K562 (cell line): ENCODE data around the gene PIANP. TPM values are rescaled to one million over a fixed set of nuclear protein-coding genes. Genes with fewer than 3 reads are reported as not detected.

Experiments
- ATAC-seq: fragments of 200-7000 bp; cut with Tn5 transposase; 3 replicates; pipeline ENCODE4 v1.9.1; 2020; ENCODE audit warnings: moderate library complexity
- BruUV-seq: library from RNA; stranded (reverse); fragments of 400-500 nt; replicated peaks from 2 replicates; lab custom pipeline; 2021; lab: Mats Ljungman, UMichigan
- CTCF ChIA-PET: fragments of 300-600 bp; formaldehyde crosslinking; extraction: SDS; loops from one replicate; lab custom pipeline; 2021; ENCODE audit warnings: low intra/inter-chr PET ratio; lab: Yijun Ruan, JAX
- POLR2A ChIA-PET: fragments of 300-600, 350-650 bp; sonication (Branson Sonifier 250); formaldehyde crosslinking; extraction: SDS; loops from one replicate; lab custom pipeline; 2021; ENCODE audit warnings: antibody characterized with exemption, inconsistent platforms; lab: Yijun Ruan, JAX
- DNase-seq, 4 experiments: peaks; one replicate each; pipeline versions ENCODE4 v3.0.0 to v3.0.0-alpha.2; 2011 to 2018; ENCODE audit warnings: low spot score in 3 of 4, mixed read lengths in 3 of 4; ENCODE audit errors: extremely low read depth in 1 of 4
- FAIRE-seq: peaks from 2 replicates; lab custom pipeline; 2011; peaks lifted over from hg19 to GRCh38; lab: Jason Lieb, UNC
- H2AFZ ChIP-seq: 2 replicates; pipeline ENCODE4 v1.6.0; 2011; ENCODE audit warnings: low read depth, low read length, control low read depth, inconsistent platforms
- H3K27ac ChIP-seq: fragments of 200-600 bp; 3 replicates; pipeline ENCODE4 v1.8.0; 2011; ENCODE audit warnings: low read depth, mild to moderate bottlenecking, control low read depth, inconsistent platforms, low read length, moderate library complexity, mixed read lengths; ENCODE audit errors: extremely low read depth
- H3K27me3 ChIP-seq, 2 experiments: fragments of 300-600 bp in 1 of 2; 2 replicates in 1 of 2; 3 replicates in 1 of 2; pipeline versions ENCODE4 v1.6.0 to v1.8.0; 2011; ENCODE audit warnings: inconsistent platforms in 2 of 2, low read length in 2 of 2, mild to moderate bottlenecking in 1 of 2, mixed read lengths in 1 of 2, moderate library complexity in 1 of 2; ENCODE audit not compliant: control insufficient read depth in 2 of 2, insufficient read depth in 2 of 2
- H3K36me3 ChIP-seq: fragments of 300-600 bp; 3 replicates; pipeline ENCODE4 v1.8.0; 2011; ENCODE audit warnings: mild to moderate bottlenecking, low read length, inconsistent platforms; ENCODE audit not compliant: control insufficient read depth, insufficient read depth
- H3K4me1 ChIP-seq, 2 experiments: fragments of 200-600 bp in 1 of 2; replicated peaks in 1 of 2; 2 replicates in 1 of 2; 3 replicates in 1 of 2; pipeline versions ENCODE4 v1.5.1 to v1.8.0; 2011; ENCODE audit warnings: inconsistent platforms in 2 of 2, low read length in 2 of 2, mild to moderate bottlenecking in 1 of 2, mixed read lengths in 1 of 2, moderate library complexity in 1 of 2; ENCODE audit not compliant: control insufficient read depth in 2 of 2, insufficient read depth in 2 of 2
- H3K4me2 ChIP-seq: 2 replicates; pipeline ENCODE4 v1.6.1; 2011; ENCODE audit warnings: low read length, control low read depth, inconsistent platforms, mixed read lengths; ENCODE audit not compliant: insufficient read depth
- H3K4me3 ChIP-seq: fragments of 200-600 bp; sonication (generic), shearing (Covaris generic); 2 replicates; pipeline ENCODE4 v1.5.1; 2016; ENCODE audit warnings: control low read depth, inconsistent platforms
- H3K79me2 ChIP-seq: fragments of 200-600 bp; 3 replicates; pipeline ENCODE4 v1.8.0; 2011; ENCODE audit warnings: low read length, inconsistent platforms; ENCODE audit not compliant: control insufficient read depth, insufficient read depth
- H3K9ac ChIP-seq, 2 experiments: 2 replicates each; pipeline versions ENCODE4 v1.6.0 to v1.6.1; 2011; ENCODE audit warnings: low read depth in 2 of 2, low read length in 2 of 2, control low read depth in 1 of 2, inconsistent platforms in 1 of 2, mild to moderate bottlenecking in 1 of 2, mixed read lengths in 1 of 2; ENCODE audit not compliant: insufficient read depth in 1 of 2
- H3K9me1 ChIP-seq: one replicate; pipeline ENCODE4 v1.6.0; 2011; ENCODE audit warnings: inconsistent platforms, mild to moderate bottlenecking, low read length, moderate library complexity; ENCODE audit not compliant: control insufficient read depth, insufficient read depth
- H3K9me3 ChIP-seq: replicated peaks from 2 replicates; pipeline ENCODE4 v1.5.1; 2011; ENCODE audit warnings: low read depth, low read length, inconsistent platforms; ENCODE audit not compliant: control insufficient read depth, insufficient read depth
- H4K20me1 ChIP-seq: replicated peaks from 2 replicates; pipeline ENCODE4 v1.6.1; 2011; ENCODE audit warnings: low read length, inconsistent platforms, mixed read lengths; ENCODE audit not compliant: control insufficient read depth, insufficient read depth
- EHMT2 ChIP-seq: fragments of 450-650 bp; IDR thresholded peaks from 2 replicates; pipeline ENCODE4 v1.6.1; 2018; ENCODE audit warnings: antibody characterized with exemption
- EZH2 ChIP-seq: IDR thresholded peaks from 2 replicates; pipeline ENCODE4 v1.6.1; 2012; ENCODE audit warnings: low read depth, mild to moderate bottlenecking, inconsistent platforms, low read length, borderline replicate concordance
- NRF1 ChIP-seq, 2 experiments: fragments of 450-650 bp; IDR thresholded peaks in 1 of 2; conservative IDR thresholded peaks in 1 of 2; 2 replicates each; pipeline ENCODE4 v1.6.1; 2014; ENCODE audit warnings: mild to moderate bottlenecking in 2 of 2
- OTX1 ChIP-seq: fragments of 450-650 bp; formaldehyde crosslinking; IDR thresholded peaks from 2 replicates; pipeline ENCODE4 v1.4.0; 2022; ENCODE audit warnings: mild to moderate bottlenecking
- SMAD1 ChIP-seq: fragments of 150-350 bp; IDR thresholded peaks from 2 replicates; pipeline ENCODE4 v1.6.1; 2014; ENCODE audit warnings: low read length, low read depth; ENCODE audit not compliant: partially characterized antibody
- TAF1 ChIP-seq: IDR thresholded peaks from 2 replicates; pipeline ENCODE4 v1.6.1; 2011; ENCODE audit warnings: mild to moderate bottlenecking, low read length, moderate library complexity; ENCODE audit not compliant: insufficient read depth, control insufficient read depth, severe bottlenecking; ENCODE audit errors: extremely low read depth
- TCF7L2 ChIP-seq: fragments of 150-350 bp; IDR thresholded peaks from 2 replicates; pipeline ENCODE4 v1.6.1; 2016; ENCODE audit warnings: low read depth, mild to moderate bottlenecking, low read length, moderate library complexity
- ZKSCAN1 ChIP-seq: fragments of 150-350 bp; IDR thresholded peaks from 2 replicates; pipeline ENCODE4 v1.6.1; 2016; ENCODE audit warnings: low read depth, low read length
- WGBS: fragments of 100-300 bp; shearing (Covaris generic); methylation state at CpG from one replicate; pipeline ENCODE4 v1.1.6; 2016; ENCODE audit warnings: low coverage, mixed read lengths; ENCODE audit not compliant: insufficient coverage; ENCODE audit errors: missing lambda C conversion rate; 5-methylcytosine and 5-hydroxymethylcytosine counted together
- in situ Hi-C: fragments of 300-500 bp; cut with MboI; formaldehyde crosslinking; loops from 4 replicates; pipeline ENCODE4 v1.15.0; 2018; ENCODE audit warnings: inconsistent platforms, mixed read lengths
- intact Hi-C: fragments of 100-400 bp; cut with micrococcal nuclease; formaldehyde crosslinking; loops from 2 replicates; pipeline ENCODE4 v1.14.2; 2022
- polyA plus RNA-seq, 8 experiments: library from polyadenylated mRNA; depleted of rRNA in 4 of 8; stranded (reverse) in 5 of 8; unstranded in 3 of 8; fragments of >200 nt; fragmentation: Nextera tagmentation in 2 of 8; fragmentation: Illumina TruSeq in 1 of 8; extraction: Ambion mirVana in 2 of 8; extraction: Trizol in 1 of 8; gene quantifications; 2 replicates each; pipeline versions ENCODE4 v1.2.1 to v1.2.3, GENCODE V29; 2011 to 2014; ENCODE audit warnings: inconsistent platforms in 1 of 8, missing spikeins in 1 of 8
- total RNA-seq, 7 experiments: library from RNA; depleted of rRNA in 6 of 7; stranded (reverse); fragments of >200 nt in 6 of 7; fragmentation: Illumina TruSeq in 2 of 7; extraction: Trizol in 2 of 7; gene quantifications; 2 replicates each; pipeline versions ENCODE4 v1.2.1 to v1.2.3, GENCODE V29; 2011 to 2021; ENCODE audit warnings: low replicate concordance in 1 of 7
- TF ChIP-seq, protein P1 (sequence below): fragments of 250-450 bp; sonication (Bioruptor Pico); IDR thresholded peaks from 2 replicates; pipeline ENCODE4 v1.4.0; 2020; ENCODE audit warnings: mild to moderate bottlenecking, moderate library complexity

PIANP gene
- total and polyA plus RNA-seq, 9 of the 15 experiments (the other 6 are each of a cell fraction or from before 2014, with no cell fraction given) = 0.07 TPM; not detected in 8

DNA sequence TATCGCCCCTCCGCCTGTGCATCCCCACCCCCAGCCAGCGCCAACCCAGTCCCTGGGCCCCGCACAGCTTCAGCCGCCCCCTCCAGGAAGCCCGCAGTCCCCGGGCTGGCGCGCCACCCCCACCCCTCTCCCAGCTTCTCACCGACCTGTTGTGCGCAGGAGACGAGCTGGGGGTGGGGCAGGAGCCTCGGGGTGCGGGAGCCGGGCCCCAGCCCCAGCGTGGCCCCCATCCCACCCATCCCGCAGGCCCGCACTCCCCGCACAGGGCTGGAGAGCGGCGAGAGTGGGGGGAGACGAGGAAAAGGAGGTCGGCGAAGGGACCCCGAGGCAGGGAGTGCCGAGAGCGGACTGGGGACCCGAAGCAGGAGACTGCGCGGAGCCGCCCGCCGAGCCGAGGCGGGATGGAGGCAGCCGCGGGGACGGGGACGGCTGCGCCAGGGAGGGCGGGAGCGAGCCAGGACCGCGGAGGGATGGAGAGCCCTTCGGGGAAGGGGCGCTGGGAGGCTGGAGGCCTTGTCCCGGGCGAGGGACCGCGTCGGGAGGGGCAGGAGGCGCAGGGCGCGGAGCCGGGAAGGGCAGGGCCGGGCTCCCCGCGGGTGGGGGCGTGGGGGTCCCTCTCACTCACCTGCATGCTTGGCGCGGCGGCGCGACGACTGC is 498 bp downstream of the PIANP start:
- Histone ChIP-seq H3K27ac (no peak overlapping the region), H2AFZ (no peak overlapping the region), H3K4me3 (no peak overlapping the region; the same call in 1 of the 2 replicates), H3K9me1 (no peaks in the 10 kb centered on the region), H3K4me2 (no peak overlapping the region), H4K20me1 (no peaks in the 10 kb centered on the region), H3K27me3 (peaks cover 11 to 27% of the 10 kb centered on the region in 2 experiments; a peak in 4 of 5 replicates), H3K79me2 (no peaks in the 10 kb centered on the region), H3K4me1 (peaks cover 5 to 25% of the 10 kb centered on the region in 2 experiments; a peak in 4 of 5 replicates), H3K9me3 (no peaks in the 10 kb centered on the region), H3K9ac (peak overlapping the region in 1 of 2 experiments; percentile 68; a peak in 1 of 4 replicates), H3K36me3 (no peaks in the 10 kb centered on the region)
- intact Hi-C loops (no loop called here), in situ Hi-C loops (no loop called here)
- FAIRE-seq (no peak), DNase-seq (peak in 2 of 4 experiments; percentile 26 to 31), ATAC-seq (0 out of 3 replicates have a peak, but pooled peaks have one; percentile 17)
- WGBS = 10% methylated on average over 4 of the region's 65 CpGs
- ChIA-PET POLR2A (interaction anchor here (2.8 kb wide), 1 partner anchor 11 kb away, joined by 11 read pairs; the partner anchor contains the start of gene ZNF384), CTCF (no interaction called here)
- peak in 1 of 2 experiments; percentile 21; a peak in 1 of 4 replicates for TF ChIP-seq NRF1 (conservative IDR thresholded peaks at IDR 0.05 in 1 of 2, IDR thresholded peaks at IDR 0.05 in 1 of 2)
- TF ChIP-seq OTX1 (CRISPR knock-in tag) = no peak
- no TSS peak for BruUV-seq

DNA sequence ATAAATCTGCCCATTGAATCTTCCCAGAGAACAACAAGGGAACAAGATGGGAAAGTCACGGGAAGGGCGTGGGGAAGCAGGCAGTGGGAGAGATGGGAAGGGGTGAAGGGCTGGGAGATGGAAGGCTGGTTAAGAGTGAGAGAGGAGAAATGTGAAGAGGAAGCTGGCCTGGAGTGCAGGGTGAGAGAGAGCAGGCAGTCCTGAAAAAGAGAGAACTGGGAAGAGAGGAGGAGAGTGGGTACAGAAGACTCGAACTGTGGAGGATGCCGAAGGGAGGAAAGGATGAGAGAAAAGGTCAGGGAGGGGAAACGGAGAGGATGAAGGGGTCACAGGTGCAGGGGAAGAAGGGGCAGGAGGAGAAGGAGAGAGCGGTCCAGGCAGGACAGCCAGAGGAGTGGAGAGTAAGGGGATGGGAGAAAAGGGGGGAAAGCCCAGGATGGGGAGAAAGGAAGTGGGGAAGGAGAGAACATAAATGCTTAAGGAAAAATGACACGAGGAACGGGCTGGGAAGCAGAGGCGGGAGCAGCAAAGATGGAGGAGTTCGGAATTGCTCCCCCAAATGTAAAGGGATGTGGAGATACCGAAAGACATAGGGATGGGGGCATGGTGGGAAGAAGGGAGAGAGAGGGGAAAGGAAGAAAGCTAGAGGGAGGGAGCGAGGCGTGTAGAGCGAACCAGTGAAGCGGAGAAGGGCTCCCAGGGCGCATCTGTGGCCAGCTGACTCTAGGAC is 1.2 kb downstream of the PIANP start:
- DNase-seq = no peak
- H3K79me2 ChIP-seq = no peaks in the 10 kb centered on the region
- 5% methylated on average over 9 of the region's 16 CpGs for WGBS
- H3K36me3 ChIP-seq = no peaks in the 10 kb centered on the region
- no TSS peak for BruUV-seq
- intact Hi-C loops = no loop called here
- FAIRE-seq = no peak
- ATAC-seq = no peak
- H3K27ac ChIP-seq = no peak overlapping the region
- no peak overlapping the region for H3K9ac ChIP-seq
- H3K9me1 ChIP-seq = no peaks in the 10 kb centered on the region
- ChIA-PET POLR2A (interaction anchor here (0.6 to 2.8 kb wide), 3 partner anchors 10 to 170 kb away, joined by 3 to 11 read pairs (median 3); partner anchors contain the start of gene ZNF384), CTCF (no interaction called here)
- peaks cover 5 to 31% of the 10 kb centered on the region in 2 experiments; a peak in 4 of 5 replicates for H3K4me1 ChIP-seq
- in situ Hi-C loops = no loop called here
- H3K4me3 ChIP-seq = no peak overlapping the region
- no peaks in the 10 kb centered on the region for H4K20me1 ChIP-seq
- H3K4me2 ChIP-seq = no peak overlapping the region
- H2AFZ ChIP-seq = no peak overlapping the region
- peaks cover 11 to 27% of the 10 kb centered on the region in 2 experiments; a peak in 4 of 5 replicates for H3K27me3 ChIP-seq
- no peaks in the 10 kb centered on the region for H3K9me3 ChIP-seq
- no peak for TF ChIP-seq ZKSCAN1
- TF ChIP-seq TCF7L2 = no peak
- no peak for TF ChIP-seq SMAD1
- no peak for TF ChIP-seq EHMT2
- peak; percentile 33; the same call in 1 of the 2 replicates for TF ChIP-seq EZH2
- TF ChIP-seq, protein P1, sequence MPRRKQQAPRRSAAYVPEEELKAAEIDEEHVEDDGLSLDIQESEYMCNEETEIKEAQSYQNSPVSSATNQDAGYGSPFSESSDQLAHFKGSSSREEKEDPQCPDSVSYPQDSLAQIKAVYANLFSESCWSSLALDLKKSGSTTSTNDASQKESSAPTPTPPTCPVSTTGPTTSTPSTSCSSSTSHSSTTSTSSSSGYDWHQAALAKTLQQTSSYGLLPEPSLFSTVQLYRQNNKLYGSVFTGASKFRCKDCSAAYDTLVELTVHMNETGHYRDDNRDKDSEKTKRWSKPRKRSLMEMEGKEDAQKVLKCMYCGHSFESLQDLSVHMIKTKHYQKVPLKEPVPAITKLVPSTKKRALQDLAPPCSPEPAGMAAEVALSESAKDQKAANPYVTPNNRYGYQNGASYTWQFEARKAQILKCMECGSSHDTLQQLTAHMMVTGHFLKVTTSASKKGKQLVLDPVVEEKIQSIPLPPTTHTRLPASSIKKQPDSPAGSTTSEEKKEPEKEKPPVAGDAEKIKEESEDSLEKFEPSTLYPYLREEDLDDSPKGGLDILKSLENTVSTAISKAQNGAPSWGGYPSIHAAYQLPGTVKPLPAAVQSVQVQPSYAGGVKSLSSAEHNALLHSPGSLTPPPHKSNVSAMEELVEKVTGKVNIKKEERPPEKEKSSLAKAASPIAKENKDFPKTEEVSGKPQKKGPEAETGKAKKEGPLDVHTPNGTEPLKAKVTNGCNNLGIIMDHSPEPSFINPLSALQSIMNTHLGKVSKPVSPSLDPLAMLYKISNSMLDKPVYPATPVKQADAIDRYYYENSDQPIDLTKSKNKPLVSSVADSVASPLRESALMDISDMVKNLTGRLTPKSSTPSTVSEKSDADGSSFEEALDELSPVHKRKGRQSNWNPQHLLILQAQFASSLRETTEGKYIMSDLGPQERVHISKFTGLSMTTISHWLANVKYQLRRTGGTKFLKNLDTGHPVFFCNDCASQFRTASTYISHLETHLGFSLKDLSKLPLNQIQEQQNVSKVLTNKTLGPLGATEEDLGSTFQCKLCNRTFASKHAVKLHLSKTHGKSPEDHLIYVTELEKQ (CRISPR knock-in tag) = no peak
- TF ChIP-seq TAF1 = no peak
